Gastroesophageal sphincter (tissue), 3 donors: ENCODE results near the gene LHX3.

ENCODE experiments used
- EP300 ChIP-seq: sonication (generic); formaldehyde crosslinking; IDR thresholded peaks from one replicate; pipeline ENCODE4 v1.6.1; 2017; ENCODE audit warnings: antibody characterized with exemption, mild to moderate bottlenecking
- POLR2A ChIP-seq, 2 donors: fragments of 450-650 bp; IDR thresholded peaks; one replicate each; pipeline ENCODE4 v1.6.1; 2017; ENCODE audit warnings: antibody characterized with exemption in 2 of 2, mild to moderate bottlenecking in 2 of 2, moderate library complexity in 1 of 2
- POLR2AphosphoS5 ChIP-seq: sonication (generic); formaldehyde crosslinking; IDR thresholded peaks from one replicate; pipeline ENCODE4 v1.6.1; 2017; ENCODE audit warnings: antibody characterized with exemption
- TF ChIP-seq, protein P1 (sequence below), 4 experiments: fragments of 200-600 bp in 2 of 4; fragments of 450-650 bp in 2 of 4; sonication (generic) in 1 of 4; IDR thresholded peaks; one replicate each; pipeline ENCODE4 v1.5.1; 2017 to 2019; ENCODE audit warnings: antibody characterized with exemption in 4 of 4, mild to moderate bottlenecking in 2 of 4, moderate library complexity in 2 of 4

DNA sequence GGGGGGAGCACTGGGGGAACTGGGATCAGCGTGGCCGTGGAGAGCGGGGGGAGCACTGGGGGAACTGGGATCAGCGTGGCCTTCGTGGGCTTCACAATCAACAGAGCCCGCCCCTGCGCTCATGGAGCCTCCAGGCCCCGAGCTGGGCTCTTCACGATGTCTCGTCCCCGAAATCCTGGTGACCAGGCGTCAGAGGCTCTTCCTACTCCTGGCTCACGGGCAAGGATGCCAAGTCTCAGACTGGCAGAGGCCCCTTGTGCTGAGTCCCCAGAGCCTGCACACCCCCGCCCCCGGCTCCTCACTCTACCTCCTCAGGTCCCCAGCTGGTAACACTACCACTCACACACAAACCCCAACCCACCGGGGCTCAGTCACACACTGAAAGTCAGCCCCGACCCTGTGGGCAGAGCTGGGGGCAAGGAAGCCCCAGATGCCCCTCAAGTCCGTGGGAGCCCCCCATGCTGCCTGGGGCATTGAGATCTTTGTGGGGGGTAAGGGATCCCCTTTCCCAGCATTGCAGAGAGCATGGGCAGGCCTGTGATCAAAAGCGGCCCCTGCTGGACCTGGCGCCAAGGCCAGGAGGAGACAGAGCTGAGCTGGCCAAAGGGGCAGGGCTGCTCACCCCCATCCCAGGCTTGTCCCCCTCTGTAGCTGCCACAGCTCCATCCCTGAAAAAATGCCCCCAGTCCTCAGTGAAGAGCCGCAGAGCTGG, 26.7 kb downstream of the LHX3 start:
- TF ChIP-seq, protein P1, sequence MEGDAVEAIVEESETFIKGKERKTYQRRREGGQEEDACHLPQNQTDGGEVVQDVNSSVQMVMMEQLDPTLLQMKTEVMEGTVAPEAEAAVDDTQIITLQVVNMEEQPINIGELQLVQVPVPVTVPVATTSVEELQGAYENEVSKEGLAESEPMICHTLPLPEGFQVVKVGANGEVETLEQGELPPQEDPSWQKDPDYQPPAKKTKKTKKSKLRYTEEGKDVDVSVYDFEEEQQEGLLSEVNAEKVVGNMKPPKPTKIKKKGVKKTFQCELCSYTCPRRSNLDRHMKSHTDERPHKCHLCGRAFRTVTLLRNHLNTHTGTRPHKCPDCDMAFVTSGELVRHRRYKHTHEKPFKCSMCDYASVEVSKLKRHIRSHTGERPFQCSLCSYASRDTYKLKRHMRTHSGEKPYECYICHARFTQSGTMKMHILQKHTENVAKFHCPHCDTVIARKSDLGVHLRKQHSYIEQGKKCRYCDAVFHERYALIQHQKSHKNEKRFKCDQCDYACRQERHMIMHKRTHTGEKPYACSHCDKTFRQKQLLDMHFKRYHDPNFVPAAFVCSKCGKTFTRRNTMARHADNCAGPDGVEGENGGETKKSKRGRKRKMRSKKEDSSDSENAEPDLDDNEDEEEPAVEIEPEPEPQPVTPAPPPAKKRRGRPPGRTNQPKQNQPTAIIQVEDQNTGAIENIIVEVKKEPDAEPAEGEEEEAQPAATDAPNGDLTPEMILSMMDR (IDR thresholded peaks at IDR 0.05) = no peak
- no peak for TF ChIP-seq POLR2A (IDR thresholded peaks at IDR 0.05)
- no peak for TF ChIP-seq POLR2AphosphoS5
- no peak for TF ChIP-seq EP300
